GM19099 (cell line): ENCODE data around the gene BIVM.

Source experiments
- POLR2A ChIP-seq: IDR thresholded peaks from 3 replicates; pipeline ENCODE4 v1.6.1; 2011; ENCODE audit warnings: low read depth; ENCODE audit not compliant: insufficient read length; ENCODE audit errors: extremely low read depth

The BIVM gene

GRCh38 chr13:102852556-102852955 lies 53.6 kb downstream of the BIVM start:
- TF ChIP-seq POLR2A, result no peak

- no peak for TF ChIP-seq POLR2A
Measured at GRCh38 chr13:102854675-102855074, 55.8 kb downstream of the BIVM start.

GRCh38 chr13:102856557-102856956 lies 57.6 kb downstream of the BIVM start:
- no peak for TF ChIP-seq POLR2A

- no peak for TF ChIP-seq POLR2A
Measured at GRCh38 chr13:102862624-102863210, 63.8 kb downstream of the BIVM start.

- no peak for TF ChIP-seq POLR2A
Measured at GRCh38 chr13:102863590-102863989, 64.7 kb downstream of the BIVM start.

GRCh38 chr13:102868366-102868936 lies 69.5 kb downstream of the BIVM start:
- no peak for TF ChIP-seq POLR2A

- TF ChIP-seq POLR2A, result no peak
Measured at GRCh38 chr13:102869948-102870676, 71.2 kb downstream of the BIVM start.

GRCh38 chr13:102870677-102871415 lies 71.9 kb downstream of the BIVM start:
- no peak for TF ChIP-seq POLR2A

- no peak for TF ChIP-seq POLR2A
Measured at GRCh38 chr13:102872131-102872530, 73.2 kb downstream of the BIVM start.

GRCh38 chr13:102872531-102872930 lies 73.6 kb downstream of the BIVM start:
- TF ChIP-seq POLR2A, result no peak

- TF ChIP-seq POLR2A, result no peak
Measured at GRCh38 chr13:102873653-102874052, 74.7 kb downstream of the BIVM start.

GRCh38 chr13:102875256-102875655 lies 76.3 kb downstream of the BIVM start:
- TF ChIP-seq POLR2A, result no peak

GRCh38 chr13:102877303-102877702 lies 78.4 kb downstream of the BIVM start:
- TF ChIP-seq POLR2A, result no peak

GRCh38 chr13:102878481-102878880 lies 79.6 kb downstream of the BIVM start:
- no peak for TF ChIP-seq POLR2A

- no peak for TF ChIP-seq POLR2A
Measured at GRCh38 chr13:102879793-102880499, 81.0 kb downstream of the BIVM start.
